ENCODE measurements around the gene MYH11.

The MYH11 gene

DNA sequence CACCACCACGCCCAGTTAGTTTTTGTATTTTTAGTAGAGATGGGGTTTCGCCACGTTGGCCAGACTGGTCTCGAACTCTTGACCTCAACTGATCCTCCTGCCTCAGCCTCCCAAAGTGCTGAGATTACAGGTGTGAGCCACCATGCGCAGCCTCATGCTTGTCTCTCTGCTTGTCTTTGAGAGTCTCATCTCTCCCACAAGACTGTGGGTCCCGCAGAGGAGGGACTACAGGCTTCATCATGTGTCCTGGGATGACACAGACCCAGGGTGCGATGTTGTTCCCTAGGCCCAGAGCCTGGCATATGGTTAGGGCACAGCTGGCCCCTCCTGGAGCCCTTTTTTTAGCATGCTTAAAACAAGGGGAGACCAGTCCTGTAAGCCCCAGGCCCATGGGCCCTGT is 104.9 kb downstream of the MYH11 start:
- TF ChIP-seq, protein P1, sequence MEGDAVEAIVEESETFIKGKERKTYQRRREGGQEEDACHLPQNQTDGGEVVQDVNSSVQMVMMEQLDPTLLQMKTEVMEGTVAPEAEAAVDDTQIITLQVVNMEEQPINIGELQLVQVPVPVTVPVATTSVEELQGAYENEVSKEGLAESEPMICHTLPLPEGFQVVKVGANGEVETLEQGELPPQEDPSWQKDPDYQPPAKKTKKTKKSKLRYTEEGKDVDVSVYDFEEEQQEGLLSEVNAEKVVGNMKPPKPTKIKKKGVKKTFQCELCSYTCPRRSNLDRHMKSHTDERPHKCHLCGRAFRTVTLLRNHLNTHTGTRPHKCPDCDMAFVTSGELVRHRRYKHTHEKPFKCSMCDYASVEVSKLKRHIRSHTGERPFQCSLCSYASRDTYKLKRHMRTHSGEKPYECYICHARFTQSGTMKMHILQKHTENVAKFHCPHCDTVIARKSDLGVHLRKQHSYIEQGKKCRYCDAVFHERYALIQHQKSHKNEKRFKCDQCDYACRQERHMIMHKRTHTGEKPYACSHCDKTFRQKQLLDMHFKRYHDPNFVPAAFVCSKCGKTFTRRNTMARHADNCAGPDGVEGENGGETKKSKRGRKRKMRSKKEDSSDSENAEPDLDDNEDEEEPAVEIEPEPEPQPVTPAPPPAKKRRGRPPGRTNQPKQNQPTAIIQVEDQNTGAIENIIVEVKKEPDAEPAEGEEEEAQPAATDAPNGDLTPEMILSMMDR (IDR thresholded peaks at IDR 0.05; ENCODE audit: low read depth, low read length, missing control alignments): no peak
- H3K4me3 ChIP-seq (replicated peaks; ENCODE audit: low read depth, low read length): no peak overlapping the region
- DNase-seq (ENCODE audit: extremely low read depth, low read depth): no peak

- DNase-seq (ENCODE audit: extremely low read depth, low read depth): no peak
- TF ChIP-seq, protein P1 (IDR thresholded peaks at IDR 0.05; ENCODE audit: low read depth, low read length, missing control alignments): no peak
- no peak overlapping the region for H3K4me3 ChIP-seq (replicated peaks; ENCODE audit: low read depth, low read length)
These were observed 106.8 kb downstream of the MYH11 start for GRCh38 chr16:15749985-15750384.

DNA sequence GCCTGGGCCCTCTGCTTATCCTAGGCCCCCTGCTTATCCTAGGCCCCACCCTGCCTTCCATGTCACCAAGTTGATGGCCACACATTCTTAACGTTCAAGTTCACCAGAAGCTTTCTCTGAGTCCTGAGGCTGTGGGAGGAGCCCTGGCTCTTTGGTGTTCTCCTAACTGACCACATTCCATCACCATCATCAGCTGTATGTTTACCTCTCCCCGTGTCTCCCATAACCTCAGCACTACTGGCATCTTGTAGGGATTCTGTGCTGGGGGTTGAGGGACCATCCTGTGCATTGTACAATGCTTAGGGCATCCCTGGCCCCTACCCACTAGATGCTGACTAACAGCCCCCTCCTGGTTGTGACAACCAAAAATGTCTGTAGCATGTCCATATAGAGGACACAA is 107.5 kb downstream of the MYH11 start:
- DNase-seq (ENCODE audit: extremely low read depth, low read depth): no peak
- TF ChIP-seq, protein P1 (IDR thresholded peaks at IDR 0.05; ENCODE audit: low read depth, low read length, missing control alignments): no peak
- H3K4me3 ChIP-seq (replicated peaks; ENCODE audit: low read depth, low read length): no peak overlapping the region

DNA sequence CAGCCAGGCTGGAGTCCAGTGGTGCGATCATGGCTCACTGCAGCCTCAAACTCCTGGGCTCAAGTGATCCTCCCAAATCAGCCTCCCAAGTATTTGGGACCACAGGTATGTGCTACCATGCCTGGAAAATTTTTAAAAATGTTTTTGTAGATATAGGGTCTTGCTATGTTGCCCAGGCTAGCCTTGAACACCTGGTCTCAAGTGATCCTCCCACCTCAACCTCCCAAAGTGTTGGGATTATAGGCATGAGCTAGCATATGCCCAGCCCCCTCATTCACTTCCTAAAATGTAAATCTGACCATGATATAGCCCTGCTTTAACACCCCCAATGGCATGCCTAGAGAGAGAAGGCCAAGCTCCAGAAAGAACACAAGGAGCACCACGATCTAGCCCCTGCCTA is 108.2 kb downstream of the MYH11 start:
- TF ChIP-seq, protein P1 (IDR thresholded peaks at IDR 0.05; ENCODE audit: low read depth, low read length, missing control alignments): no peak
- no peak for DNase-seq (ENCODE audit: extremely low read depth, low read depth)
- H3K4me3 ChIP-seq (replicated peaks; ENCODE audit: low read depth, low read length): no peak overlapping the region

GRCh38 chr16:15747937-15748336 is 108.9 kb downstream of the MYH11 start:
- no peak overlapping the region for H3K4me3 ChIP-seq (replicated peaks; ENCODE audit: low read depth, low read length)
- TF ChIP-seq, protein P1 (IDR thresholded peaks at IDR 0.05; ENCODE audit: low read depth, low read length, missing control alignments): no peak
- no peak for DNase-seq (ENCODE audit: extremely low read depth, low read depth)

GRCh38 chr16:15746332-15746731 is 110.5 kb downstream of the MYH11 start:
- TF ChIP-seq, protein P1 (IDR thresholded peaks at IDR 0.05; ENCODE audit: low read depth, low read length, missing control alignments): no peak
- H3K4me3 ChIP-seq (replicated peaks; ENCODE audit: low read depth, low read length): no peak overlapping the region
- DNase-seq (ENCODE audit: extremely low read depth, low read depth): no peak

- no peak overlapping the region for H3K4me3 ChIP-seq (replicated peaks; ENCODE audit: low read depth, low read length)
- TF ChIP-seq, protein P1 (IDR thresholded peaks at IDR 0.05; ENCODE audit: low read depth, low read length, missing control alignments): no peak
- DNase-seq (ENCODE audit: extremely low read depth, low read depth): no peak
These were observed 113.2 kb downstream of the MYH11 start for GRCh38 chr16:15743657-15744056.

Measured in HFF-Myc (cell line).